ENCODE data around the gene KPNB1.

The KPNB1 gene

DNA sequence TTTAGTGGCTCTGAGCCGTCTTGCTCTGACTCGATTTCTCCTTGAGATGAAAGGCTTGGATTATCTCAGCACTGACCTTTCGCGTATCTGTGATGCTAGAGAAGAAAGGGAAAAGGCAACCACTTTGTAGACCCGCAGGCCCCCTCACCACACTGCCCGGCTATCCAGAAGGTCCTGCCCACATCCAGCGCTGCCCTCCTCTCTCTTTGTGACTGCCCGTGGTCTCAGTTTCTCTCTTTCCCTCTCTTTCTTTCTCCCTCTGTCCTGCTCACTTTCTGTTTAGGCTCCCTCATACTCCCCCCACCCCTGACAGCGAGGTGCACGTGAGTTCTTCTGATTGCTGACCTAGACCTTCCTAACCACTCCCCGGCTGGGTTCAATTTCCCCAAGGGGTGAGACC lies 70.5 kb downstream of the KPNB1 start:
- no peaks in the 10 kb centered on the region for H3K27me3 ChIP-seq (ENCODE audit: low read length)
- no peak overlapping the region for H3K9ac ChIP-seq (ENCODE audit: low read length)
- no peak overlapping the region for H2AFZ ChIP-seq (ENCODE audit: low read depth, low read length, severe bottlenecking)

DNA sequence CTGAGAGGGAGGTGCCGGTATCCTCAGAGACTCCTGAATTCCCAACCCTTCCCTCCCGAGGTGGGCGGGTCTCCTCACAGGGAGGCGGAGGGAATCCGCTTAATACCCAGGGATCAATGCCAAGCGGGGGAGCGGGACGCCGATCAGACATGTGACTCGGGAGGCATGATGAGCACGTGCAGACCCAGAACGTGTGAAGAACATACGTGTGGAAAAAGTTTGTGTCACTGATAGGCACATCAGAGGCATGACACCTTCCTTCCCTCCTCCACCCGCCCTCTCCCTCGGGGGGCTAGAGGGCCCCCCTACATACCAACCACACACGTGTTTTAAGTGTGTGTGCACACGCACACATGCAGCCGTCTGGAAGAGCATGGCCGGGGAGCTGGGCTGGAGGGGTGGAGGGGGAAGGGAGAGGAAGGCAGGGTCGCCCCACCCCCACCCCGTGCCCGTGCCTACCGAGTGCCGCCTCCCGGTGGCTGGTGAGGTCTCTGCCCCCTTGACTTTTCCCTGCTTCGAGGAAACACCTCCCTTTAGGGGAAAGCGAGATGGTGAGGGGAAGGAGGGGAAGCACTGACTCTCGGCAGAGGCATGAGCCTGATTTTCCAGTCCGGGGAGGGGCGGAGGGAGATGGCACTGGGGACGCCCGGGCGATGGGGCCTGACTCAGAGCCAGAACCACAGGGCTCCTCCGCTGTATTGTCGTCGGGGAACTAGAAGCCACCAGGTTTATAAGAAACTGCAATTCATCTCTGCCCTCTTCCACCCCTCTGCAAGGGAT lies 71.2 kb downstream of the KPNB1 start:
- H3K4me3 ChIP-seq (ENCODE audit: insufficient read depth, low read length, poor library complexity, severe bottlenecking): no peak overlapping the region
- TF ChIP-seq EZH2phosphoT487 (conservative IDR thresholded peaks at IDR 0.05; ENCODE audit: low read length): no peak
- TF ChIP-seq CTCF (IDR thresholded peaks at IDR 0.05; ENCODE audit: insufficient read depth, low read length, poor library complexity, severe bottlenecking): no peak
- H3K79me2 ChIP-seq (ENCODE audit: insufficient read depth, low read length): no peaks in the 10 kb centered on the region
- H3K27me3 ChIP-seq (ENCODE audit: low read length): no peaks in the 10 kb centered on the region
- H3K9me3 ChIP-seq (ENCODE audit: insufficient read depth, low read length): no peaks in the 10 kb centered on the region
- H3K27ac ChIP-seq (ENCODE audit: low read depth, low read length): no peak overlapping the region
- H3K9ac ChIP-seq (ENCODE audit: low read length): no peak overlapping the region
- no peaks in the 10 kb centered on the region for H3K36me3 ChIP-seq (ENCODE audit: low read length)
- H3K4me2 ChIP-seq (ENCODE audit: low read depth, low read length, poor library complexity, severe bottlenecking): no peak overlapping the region
- no peaks in the 10 kb centered on the region for H3K9me2 ChIP-seq (replicated peaks; ENCODE audit: insufficient read depth, low read length)
- no peak overlapping the region for H2AFZ ChIP-seq (ENCODE audit: low read depth, low read length, severe bottlenecking)
- H4K20me1 ChIP-seq (ENCODE audit: low read depth, low read length): no peaks in the 10 kb centered on the region
- no peaks in the 10 kb centered on the region for H3F3A ChIP-seq (ENCODE audit: insufficient read depth)

More for the DNA sequence above, 70.5 kb downstream of the KPNB1 start:
- no peaks in the 10 kb centered on the region for H3K79me2 ChIP-seq (ENCODE audit: insufficient read depth, low read length)
- H3F3A ChIP-seq (ENCODE audit: insufficient read depth): no peaks in the 10 kb centered on the region
- no peak overlapping the region for H3K27ac ChIP-seq (ENCODE audit: low read depth, low read length)
- no peaks in the 10 kb centered on the region for H4K20me1 ChIP-seq (ENCODE audit: low read depth, low read length)
- H3K36me3 ChIP-seq (ENCODE audit: low read length): no peaks in the 10 kb centered on the region
- H3K9me2 ChIP-seq (replicated peaks; ENCODE audit: insufficient read depth, low read length): no peaks in the 10 kb centered on the region
- no peak for TF ChIP-seq EZH2phosphoT487 (conservative IDR thresholded peaks at IDR 0.05; ENCODE audit: low read length)
- no peak for TF ChIP-seq CTCF (IDR thresholded peaks at IDR 0.05; ENCODE audit: insufficient read depth, low read length, poor library complexity, severe bottlenecking)
- H3K9me3 ChIP-seq (ENCODE audit: insufficient read depth, low read length): no peaks in the 10 kb centered on the region
- H3K4me3 ChIP-seq (ENCODE audit: insufficient read depth, low read length, poor library complexity, severe bottlenecking): no peak overlapping the region
- H3K4me2 ChIP-seq (ENCODE audit: low read depth, low read length, poor library complexity, severe bottlenecking): no peak overlapping the region

DNA sequence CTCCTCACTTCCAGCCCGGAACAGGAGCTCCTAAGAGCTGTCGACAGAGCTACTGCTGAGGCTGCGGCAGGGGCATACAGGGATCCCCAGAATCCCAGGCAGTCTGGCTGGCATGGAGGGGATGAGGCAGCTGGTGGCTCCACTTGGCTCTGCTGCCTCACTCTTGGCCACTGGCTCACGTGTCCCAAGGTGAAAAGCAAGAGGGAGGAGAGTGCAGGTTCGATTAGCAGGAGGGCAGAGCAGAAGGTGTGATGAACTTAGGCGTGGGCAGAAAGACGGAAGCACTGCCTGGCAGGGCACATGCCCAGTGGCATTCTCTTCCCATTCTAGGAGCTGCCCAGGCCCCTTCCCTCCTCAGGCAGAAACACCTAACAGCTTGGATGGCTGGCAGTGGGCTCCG lies 72.0 kb downstream of the KPNB1 start:
- Histone ChIP-seq H3K36me3 (ENCODE audit: low read length) (no peaks in the 10 kb centered on the region), H3K9me2 (replicated peaks; ENCODE audit: insufficient read depth, low read length) (no peaks in the 10 kb centered on the region), H3K79me2 (ENCODE audit: insufficient read depth, low read length) (no peaks in the 10 kb centered on the region), H3K27ac (ENCODE audit: low read depth, low read length) (no peak overlapping the region), H3F3A (ENCODE audit: insufficient read depth) (no peaks in the 10 kb centered on the region), H2AFZ (ENCODE audit: low read depth, low read length, severe bottlenecking) (no peak overlapping the region), H3K4me2 (ENCODE audit: low read depth, low read length, poor library complexity, severe bottlenecking) (no peak overlapping the region), H4K20me1 (ENCODE audit: low read depth, low read length) (no peaks in the 10 kb centered on the region), H3K9ac (ENCODE audit: low read length) (no peak overlapping the region), H3K9me3 (ENCODE audit: insufficient read depth, low read length) (no peaks in the 10 kb centered on the region), H3K4me3 (ENCODE audit: insufficient read depth, low read length, poor library complexity, severe bottlenecking) (no peak overlapping the region), H3K27me3 (ENCODE audit: low read length) (no peaks in the 10 kb centered on the region)
- TF ChIP-seq EZH2phosphoT487 (conservative IDR thresholded peaks at IDR 0.05; ENCODE audit: low read length): no peak
- no peak for TF ChIP-seq CTCF (IDR thresholded peaks at IDR 0.05; ENCODE audit: insufficient read depth, low read length, poor library complexity, severe bottlenecking)

Data from SU-DHL-6 (cell line).